Measurements from ENCODE around the gene ZC3H6. TPM values are rescaled to one million over a fixed set of nuclear protein-coding genes. Genes with fewer than 3 reads are reported as not detected.
A peak's percentile ranks its signal among the peaks of the same experiment; 100 is the strongest.

ZC3H6 gene
- total RNA-seq, 2 donors from 2014 or later = 12.7 to 16.9 TPM

- no peak for DNase-seq (ENCODE audit: low spot score)
- Histone ChIP-seq H3K4me1 (peaks cover 0 to 27% of the 10 kb centered on the region in 2 donors), H3K27me3 (no peaks in the 10 kb centered on the region), H3K9me3 (no peaks in the 10 kb centered on the region), H3K4me3 (no peak overlapping the region), H3K36me3 (no peaks in the 10 kb centered on the region), H3K27ac (no peak overlapping the region)
- no peak for TF ChIP-seq CTCF (IDR thresholded peaks at IDR 0.05)
Measured at GRCh38 chr2:112256654-112257053, 18.7 kb upstream of the ZC3H6 start.

GRCh38 chr2:112257575-112257974 is 17.8 kb upstream of the ZC3H6 start:
- Histone ChIP-seq H3K9me3 (no peaks in the 10 kb centered on the region), H3K27ac (no peak overlapping the region), H3K4me3 (no peak overlapping the region), H3K4me1 (peaks cover 0 to 27% of the 10 kb centered on the region in 2 donors), H3K36me3 (no peaks in the 10 kb centered on the region), H3K27me3 (no peaks in the 10 kb centered on the region)
- no peak for DNase-seq (ENCODE audit: low spot score)
- no peak for TF ChIP-seq CTCF (IDR thresholded peaks at IDR 0.05)

- Histone ChIP-seq H3K27ac (no peak overlapping the region), H3K36me3 (no peaks in the 10 kb centered on the region), H3K27me3 (no peaks in the 10 kb centered on the region), H3K9me3 (no peaks in the 10 kb centered on the region), H3K4me1 (peaks cover 0 to 11% of the 10 kb centered on the region in 2 donors), H3K4me3 (peak overlapping the region in 1 of 2 donors; percentile 6)
- peak; percentile 81 to 94 for TF ChIP-seq CTCF (IDR thresholded peaks at IDR 0.05)
- peak; percentile 89 for DNase-seq (ENCODE audit: low spot score)
Measured at GRCh38 chr2:112259509-112260294, 15.7 kb upstream of the ZC3H6 start.

GRCh38 chr2:112260295-112260625 is 15.1 kb upstream of the ZC3H6 start:
- H3K4me1 ChIP-seq = peaks cover 0 to 9% of the 10 kb centered on the region in 2 donors
- H3K9me3 ChIP-seq = no peaks in the 10 kb centered on the region

GRCh38 chr2:112262876-112263275 is 12.5 kb upstream of the ZC3H6 start:
- H3K36me3 ChIP-seq = no peaks in the 10 kb centered on the region
- no peak for DNase-seq (ENCODE audit: low spot score)
- H3K9me3 ChIP-seq = no peaks in the 10 kb centered on the region
- H3K4me3 ChIP-seq = no peak overlapping the region
- H3K27me3 ChIP-seq = no peaks in the 10 kb centered on the region
- no peak for TF ChIP-seq CTCF (IDR thresholded peaks at IDR 0.05)
- peaks cover 0 to 5% of the 10 kb centered on the region in 2 donors for H3K4me1 ChIP-seq
- H3K27ac ChIP-seq = no peak overlapping the region

More at GRCh38 chr2:112260295-112260625, 15.1 kb upstream of the ZC3H6 start:
- no peaks in the 10 kb centered on the region for H3K27me3 ChIP-seq
- H3K4me3 ChIP-seq = no peak overlapping the region
- H3K27ac ChIP-seq = no peak overlapping the region
- no peaks in the 10 kb centered on the region for H3K36me3 ChIP-seq
- TF ChIP-seq CTCF (IDR thresholded peaks at IDR 0.05) = no peak
- DNase-seq (ENCODE audit: low spot score) = no peak

- Histone ChIP-seq H3K4me1 (no peaks in the 10 kb centered on the region), H3K36me3 (no peaks in the 10 kb centered on the region), H3K27me3 (no peaks in the 10 kb centered on the region), H3K27ac (no peak overlapping the region), H3K4me3 (no peak overlapping the region), H3K9me3 (no peaks in the 10 kb centered on the region)
- TF ChIP-seq CTCF (IDR thresholded peaks at IDR 0.05) = no peak
- no peak for DNase-seq (ENCODE audit: low spot score)
Measured at GRCh38 chr2:112268547-112268946, 6.8 kb upstream of the ZC3H6 start.

Data from right atrium auricular region (tissue), 2 donors.